Measurements from ENCODE around the gene DUOX2.
"Not testable (repeated sequence)": the region's sequence is repeated elsewhere in the genome, so short reads cannot be mapped to it uniquely, and the experiment has no call there.

DUOX2 gene

DNA sequence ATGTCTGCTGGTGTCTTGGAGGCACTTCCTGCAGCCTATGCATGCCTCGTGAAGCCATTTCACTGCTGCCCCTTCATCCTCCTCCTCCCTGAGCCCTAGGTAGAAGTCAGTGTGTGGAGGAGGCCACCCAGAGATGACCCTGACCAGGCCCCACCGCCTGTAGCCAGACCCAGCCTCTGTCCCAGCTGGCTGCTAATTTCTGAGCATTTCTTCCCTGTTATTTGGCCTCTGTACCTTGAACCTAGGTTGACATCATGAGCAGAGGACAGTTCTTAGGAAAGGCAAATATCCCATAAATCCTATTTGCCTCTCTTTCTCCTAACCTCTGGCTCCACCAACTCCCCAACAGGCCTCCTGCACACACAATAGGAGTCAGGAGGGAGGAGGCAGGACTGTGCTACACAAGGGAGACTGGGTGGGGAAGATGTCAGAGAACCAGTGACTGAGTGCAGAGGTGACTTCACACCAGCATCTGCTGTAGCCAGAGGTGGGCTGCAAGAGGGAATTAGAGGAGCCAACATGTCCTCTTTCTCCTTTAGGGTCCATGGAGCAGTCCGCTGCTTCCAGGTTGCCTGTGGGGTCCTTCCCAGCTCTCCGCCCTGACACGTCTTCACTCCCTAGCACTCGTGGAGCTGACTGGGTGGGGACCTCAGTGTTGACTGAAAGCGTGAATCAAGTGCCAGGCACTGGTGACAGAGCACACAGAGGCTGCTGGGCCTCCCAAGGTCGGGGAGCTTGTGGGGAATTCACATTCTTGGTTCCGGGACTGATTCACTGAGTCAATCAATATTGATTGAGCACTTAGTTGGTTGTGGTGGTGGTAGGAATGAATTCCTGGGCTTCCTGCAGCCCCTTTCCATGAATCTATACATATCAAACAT is 38.3 kb downstream of the DUOX2 start:
- H3K27ac ChIP-seq; DNase-seq (ENCODE audit: low spot score); H3K4me3 ChIP-seq: not testable (repeated sequence)

DNA sequence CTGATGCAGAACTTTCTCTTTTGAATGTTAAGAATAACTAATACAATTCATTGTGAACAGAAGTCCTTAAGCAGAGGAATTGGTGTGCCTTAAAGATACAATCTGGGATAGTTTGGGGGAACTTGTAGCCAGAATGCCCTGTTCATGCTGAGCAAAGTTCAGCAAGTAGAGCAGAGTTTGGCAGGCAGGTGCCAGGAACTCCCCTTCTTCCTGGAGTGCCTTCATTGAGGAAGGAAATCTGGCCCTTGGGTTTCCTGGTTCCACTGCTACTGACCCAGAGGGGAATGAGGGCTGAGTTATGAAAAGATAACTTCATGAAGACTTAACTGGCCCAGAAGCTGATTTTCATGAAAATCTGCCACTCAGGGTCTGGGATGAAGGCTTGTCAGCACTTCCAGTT is 40.4 kb downstream of the DUOX2 start:
- not testable (repeated sequence) for H3K27ac ChIP-seq, H3K4me3 ChIP-seq

DNA sequence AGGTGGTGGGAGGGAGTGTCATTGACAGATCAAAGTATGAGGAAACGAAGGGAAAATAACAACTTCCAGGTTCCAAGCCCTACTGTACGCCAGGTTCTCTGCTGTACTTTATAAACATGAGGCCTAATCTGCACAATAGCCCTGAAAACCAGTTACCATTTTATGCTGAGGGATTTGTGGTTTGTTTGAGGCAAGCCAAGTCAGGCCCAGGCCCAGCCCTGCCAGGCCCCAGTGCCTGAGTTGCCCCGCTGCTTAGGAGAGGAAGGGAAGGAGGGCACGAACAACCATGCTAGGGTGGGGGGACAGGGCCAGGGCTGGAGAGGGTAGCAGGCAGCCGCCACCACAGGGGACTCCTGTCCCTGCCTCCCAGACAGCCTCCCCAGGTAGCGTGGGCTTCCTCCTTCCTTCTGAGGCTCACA is 44.0 kb downstream of the DUOX2 start:
- not testable (repeated sequence) for H3K27ac ChIP-seq

More for the DNA sequence above, 40.4 kb downstream of the DUOX2 start:
- not testable (repeated sequence) for DNase-seq (ENCODE audit: low spot score)

DNA sequence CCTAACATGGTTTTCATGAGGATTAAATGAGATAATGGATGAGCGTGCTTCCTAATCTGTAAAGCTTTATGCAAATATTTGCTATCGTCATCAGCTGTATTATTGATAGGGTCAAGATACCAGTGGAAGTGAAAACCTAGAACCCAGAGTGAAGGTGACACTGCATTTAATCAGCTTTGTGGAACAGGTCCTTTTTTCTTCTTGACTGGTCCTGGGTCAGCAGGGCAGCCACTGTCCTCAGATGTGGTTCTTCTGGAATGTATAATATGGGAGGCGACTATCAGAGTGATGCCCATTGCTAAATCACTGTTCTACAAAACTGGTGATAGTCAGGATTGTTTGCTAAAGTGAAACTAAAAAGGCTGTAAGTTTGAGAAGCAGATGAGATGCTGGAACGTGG is 49.6 kb downstream of the DUOX2 start:
- no peak overlapping the region for H3K4me3 ChIP-seq
- DNase-seq (ENCODE audit: low spot score): no peak
- TF ChIP-seq, protein P1, sequence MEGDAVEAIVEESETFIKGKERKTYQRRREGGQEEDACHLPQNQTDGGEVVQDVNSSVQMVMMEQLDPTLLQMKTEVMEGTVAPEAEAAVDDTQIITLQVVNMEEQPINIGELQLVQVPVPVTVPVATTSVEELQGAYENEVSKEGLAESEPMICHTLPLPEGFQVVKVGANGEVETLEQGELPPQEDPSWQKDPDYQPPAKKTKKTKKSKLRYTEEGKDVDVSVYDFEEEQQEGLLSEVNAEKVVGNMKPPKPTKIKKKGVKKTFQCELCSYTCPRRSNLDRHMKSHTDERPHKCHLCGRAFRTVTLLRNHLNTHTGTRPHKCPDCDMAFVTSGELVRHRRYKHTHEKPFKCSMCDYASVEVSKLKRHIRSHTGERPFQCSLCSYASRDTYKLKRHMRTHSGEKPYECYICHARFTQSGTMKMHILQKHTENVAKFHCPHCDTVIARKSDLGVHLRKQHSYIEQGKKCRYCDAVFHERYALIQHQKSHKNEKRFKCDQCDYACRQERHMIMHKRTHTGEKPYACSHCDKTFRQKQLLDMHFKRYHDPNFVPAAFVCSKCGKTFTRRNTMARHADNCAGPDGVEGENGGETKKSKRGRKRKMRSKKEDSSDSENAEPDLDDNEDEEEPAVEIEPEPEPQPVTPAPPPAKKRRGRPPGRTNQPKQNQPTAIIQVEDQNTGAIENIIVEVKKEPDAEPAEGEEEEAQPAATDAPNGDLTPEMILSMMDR (IDR thresholded peaks at IDR 0.05): no peak
- no peak overlapping the region for H3K27ac ChIP-seq

More for the DNA sequence above, 44.0 kb downstream of the DUOX2 start:
- not testable (repeated sequence) for H3K4me3 ChIP-seq; DNase-seq (ENCODE audit: low spot score)

DNA sequence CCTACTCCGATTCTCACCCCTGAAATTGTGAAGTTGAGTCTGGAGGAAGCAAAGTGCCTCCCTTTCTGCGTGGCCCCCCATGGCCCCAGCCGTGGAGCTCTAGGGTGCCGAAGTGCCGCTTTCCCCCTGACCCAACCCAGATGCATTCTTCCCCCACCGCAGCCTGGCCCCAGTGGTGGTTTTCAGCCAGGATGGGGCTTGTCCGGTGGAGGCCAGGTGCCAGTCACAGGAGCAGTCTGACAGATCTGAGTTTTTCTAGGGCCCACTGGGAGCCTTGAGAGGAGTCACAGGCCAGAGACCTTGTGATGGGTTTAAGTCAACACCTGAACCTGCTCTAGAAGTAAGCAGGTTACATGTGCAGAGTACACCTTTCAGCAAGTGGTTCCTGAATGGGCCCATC is 51.7 kb downstream of the DUOX2 start:
- not testable (repeated sequence) for DNase-seq (ENCODE audit: low spot score); H3K27ac ChIP-seq; H3K4me3 ChIP-seq

DNA sequence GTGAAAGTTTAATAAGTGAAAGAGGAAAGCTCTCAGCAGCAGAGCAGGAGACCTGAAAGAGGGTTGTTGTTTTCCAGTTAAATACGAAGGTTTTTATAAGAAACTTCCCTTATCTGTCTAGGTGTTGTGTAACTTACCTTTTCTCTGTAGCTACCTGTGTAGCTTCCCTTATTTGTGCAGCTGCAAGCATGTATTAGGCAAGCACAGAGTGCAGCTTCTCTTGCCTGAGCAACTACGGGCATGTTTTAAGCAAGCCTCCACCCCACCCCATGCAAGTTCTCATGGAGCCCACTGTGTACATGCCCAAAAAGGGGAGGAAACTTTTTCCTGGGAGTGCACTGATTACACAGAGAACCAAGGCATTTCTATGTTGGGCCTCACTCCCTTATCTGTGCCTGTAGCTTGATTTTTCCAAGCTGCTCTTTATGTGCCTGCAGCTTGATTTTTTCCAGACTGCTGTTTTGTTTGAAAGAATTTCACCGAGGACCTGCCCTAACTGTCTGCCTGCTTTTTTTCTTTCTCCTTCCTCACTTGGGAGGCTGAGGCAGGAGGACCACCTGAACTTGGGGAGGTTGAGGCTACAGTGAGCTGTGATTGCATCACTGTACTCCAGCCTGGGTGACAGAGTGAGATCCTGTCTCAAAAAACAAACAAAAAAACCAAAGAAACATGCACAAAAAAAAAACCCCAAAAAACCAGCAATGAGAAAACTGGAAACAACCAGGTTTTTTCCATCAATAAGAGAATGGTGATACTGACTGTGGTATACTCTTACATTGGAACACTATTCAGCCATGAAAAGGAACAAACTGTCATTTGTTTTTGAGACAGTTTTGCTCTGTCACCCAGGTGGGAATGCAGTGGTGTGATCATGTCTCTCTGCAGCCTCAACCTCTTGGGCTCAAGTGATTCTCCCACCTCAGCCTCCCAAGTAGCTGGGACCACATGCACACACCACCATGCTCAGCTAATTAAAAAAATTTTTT is 55.0 kb downstream of the DUOX2 start:
- not testable (repeated sequence) for H3K27ac ChIP-seq; DNase-seq (ENCODE audit: low spot score); H3K4me3 ChIP-seq

DNA sequence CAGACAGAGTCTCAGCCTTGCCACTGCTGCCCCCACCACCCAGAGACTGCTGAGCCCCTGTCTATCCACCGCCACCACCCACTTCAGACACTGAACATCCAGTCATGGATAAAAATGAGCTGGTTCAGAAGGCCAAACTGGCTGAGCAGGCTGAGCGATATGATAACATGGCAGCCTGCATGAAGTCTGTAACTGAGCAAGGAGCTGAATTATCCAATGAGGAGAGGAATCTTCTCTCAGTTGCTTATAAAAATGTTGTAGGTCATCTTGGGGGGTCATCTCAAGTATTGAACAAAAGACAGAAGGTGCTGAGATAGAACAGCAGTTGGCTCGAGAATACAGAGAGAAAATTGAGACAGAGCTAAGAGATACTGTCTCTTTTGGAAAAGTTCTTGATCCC is 61.3 kb downstream of the DUOX2 start:
- not testable (repeated sequence) for DNase-seq (ENCODE audit: low spot score); H3K27ac ChIP-seq; H3K4me3 ChIP-seq

DNA sequence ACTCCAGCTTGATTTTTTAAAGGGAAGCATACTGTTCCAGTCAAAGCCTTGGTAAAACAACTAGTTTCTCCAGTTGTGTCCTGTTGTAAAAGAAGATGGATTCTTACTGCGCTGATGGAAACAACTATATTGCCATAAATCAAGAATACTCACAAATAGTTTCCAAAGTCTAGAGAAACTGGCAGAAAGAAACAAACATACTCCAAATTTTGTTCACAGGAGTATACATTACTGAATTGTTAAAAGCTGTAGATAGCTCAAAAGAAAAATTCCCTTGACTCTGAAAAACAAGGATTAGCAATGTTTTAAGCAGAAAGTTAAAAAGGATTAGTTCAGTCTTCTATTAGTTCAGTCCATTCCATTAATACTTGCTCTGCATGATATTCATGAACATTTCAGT is 63.4 kb downstream of the DUOX2 start:
- TF ChIP-seq, protein P1 (IDR thresholded peaks at IDR 0.05): no peak
- no peak for DNase-seq (ENCODE audit: low spot score)
- Histone ChIP-seq H3K4me3 (no peak overlapping the region), H3K27ac (peak overlapping the region in 1 of 2 donors; percentile 42)

DNA sequence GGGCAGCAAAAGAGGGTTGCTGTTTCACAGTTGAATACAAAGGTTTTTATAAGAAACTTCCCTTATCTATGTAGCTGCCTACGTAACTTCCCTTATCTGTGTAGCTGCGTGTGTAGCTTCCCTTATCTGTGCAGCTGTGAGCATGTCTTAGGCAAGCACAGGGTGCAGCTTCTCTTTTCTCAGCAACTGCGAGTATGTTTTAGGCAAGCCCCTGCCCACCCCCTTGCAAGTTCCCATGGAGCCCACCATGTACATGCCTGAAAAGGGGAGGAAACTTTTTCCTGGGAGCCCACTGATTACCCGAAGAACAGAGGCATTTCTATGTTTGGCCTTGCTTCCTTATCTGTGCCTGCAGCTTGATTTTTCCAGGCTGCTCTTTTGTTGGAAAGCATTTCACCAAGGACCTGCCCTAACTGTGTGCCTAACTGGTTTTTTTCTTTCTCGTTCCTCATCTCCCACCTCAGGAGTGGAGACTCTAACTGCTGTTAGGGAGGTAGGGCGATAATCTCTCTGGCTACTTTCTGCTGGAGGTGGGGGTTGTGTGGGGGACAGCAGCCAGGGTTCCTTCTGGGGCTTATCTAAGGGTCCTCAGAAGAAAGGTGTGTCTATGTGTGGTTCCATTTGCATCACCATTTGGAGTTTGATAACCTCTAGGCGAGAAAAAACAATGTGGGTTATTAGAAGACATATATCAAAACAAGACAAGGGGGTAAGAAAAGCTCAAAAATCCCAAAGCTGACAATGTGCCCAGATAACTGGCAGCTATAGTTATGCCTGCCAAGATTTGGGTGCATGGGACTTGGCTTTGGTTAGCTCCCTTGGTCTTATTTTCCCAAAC is 65.0 kb downstream of the DUOX2 start:
- peak overlapping the region; percentile 17 for H3K4me3 ChIP-seq
- DNase-seq (ENCODE audit: low spot score): no peak
- H3K27ac ChIP-seq: peak overlapping the region; percentile 52 to 53
- TF ChIP-seq, protein P1 (IDR thresholded peaks at IDR 0.05): no peak

DNA sequence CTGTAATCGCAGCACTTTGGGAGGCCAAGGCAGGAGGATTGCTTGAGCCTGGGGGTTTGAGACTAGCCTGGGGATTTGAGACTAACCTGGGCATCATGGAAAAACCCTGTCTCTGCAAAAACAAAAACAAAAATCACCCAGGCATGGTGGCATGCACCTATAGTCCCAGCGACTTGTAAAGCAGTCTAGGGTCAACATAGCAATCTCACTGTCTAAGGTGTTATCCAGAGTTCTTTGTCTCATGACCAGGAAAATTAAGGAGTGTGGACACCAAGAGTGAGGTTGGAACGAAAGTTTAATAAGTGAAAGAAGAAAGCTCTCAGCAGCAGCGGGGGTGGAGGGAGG is 65.6 kb downstream of the DUOX2 start:
- DNase-seq (ENCODE audit: low spot score): not testable (repeated sequence)
- peak overlapping the region; percentile 52 to 53 for H3K27ac ChIP-seq
- peak overlapping the region; percentile 17 for H3K4me3 ChIP-seq

DNA sequence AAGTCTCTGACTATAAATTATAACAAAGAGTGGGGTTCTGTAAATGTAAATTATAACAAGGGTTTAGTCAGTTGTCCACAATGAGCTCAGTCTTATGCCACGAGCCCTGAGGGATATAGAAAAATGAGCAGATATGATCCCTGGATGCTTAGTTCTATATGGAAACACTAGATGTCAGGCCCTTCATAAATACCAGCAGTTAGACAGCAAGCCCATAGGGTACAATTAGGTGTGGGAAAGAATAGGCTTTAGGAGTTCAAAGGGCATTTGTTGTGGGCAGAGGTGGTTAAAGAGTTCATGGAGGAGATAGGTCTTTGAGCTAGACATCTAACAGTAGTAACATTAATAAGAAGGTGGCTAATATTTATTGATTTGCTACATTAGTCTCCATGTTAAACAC is 69.7 kb downstream of the DUOX2 start:
- not testable (repeated sequence) for H3K27ac ChIP-seq; DNase-seq (ENCODE audit: low spot score); H3K4me3 ChIP-seq

DNA sequence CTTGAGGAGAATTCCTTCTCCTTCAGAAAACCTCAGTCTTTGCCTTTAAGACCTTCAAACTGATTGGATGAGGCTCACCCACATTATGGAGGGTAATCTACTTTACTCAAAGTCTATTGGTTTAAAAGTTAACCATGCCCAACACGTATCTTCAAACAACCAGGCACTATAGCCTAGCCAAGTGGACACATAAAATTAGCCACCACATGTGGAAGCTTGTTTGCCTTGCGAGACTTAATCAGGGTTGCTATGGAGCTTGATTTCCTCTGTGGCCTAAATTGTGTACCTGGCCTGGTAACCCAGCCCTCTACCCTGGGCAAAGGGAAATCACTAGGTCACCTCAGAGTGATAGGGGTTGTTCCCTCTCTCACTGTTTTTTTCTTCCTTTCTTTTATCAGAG is 71.1 kb downstream of the DUOX2 start:
- H3K27ac ChIP-seq; H3K4me3 ChIP-seq; DNase-seq (ENCODE audit: low spot score): not testable (repeated sequence)

Data from coronary artery (tissue), 2 donors.